Thyroid gland (tissue), 4 donors: ENCODE measurements around the gene FAM219B. TPM values are rescaled to one million over a fixed set of nuclear protein-coding genes. Genes with fewer than 3 reads are reported as not detected.

Experiments
- DNase-seq, 2 donors: peaks; one replicate each; pipeline ENCODE4 v3.0.0-alpha.2; 2019
- H3K27ac ChIP-seq, 3 donors: fragments of 200-600 bp; sonication (generic); 1 replicate in 2 of 3; 2 replicates in 1 of 3; pipeline ENCODE4 v1.5.1; 2016 to 2019; ENCODE audit warnings: mild to moderate bottlenecking in 1 of 3, moderate library complexity in 1 of 3
- H3K27me3 ChIP-seq: fragments of 200-600 bp; sonication (generic); one replicate; pipeline ENCODE4 v1.5.1; 2019
- H3K36me3 ChIP-seq, 2 donors: fragments of 200-600 bp; sonication (generic); one replicate each; pipeline ENCODE4 v1.5.1; 2016 to 2019
- H3K4me1 ChIP-seq, 2 donors: fragments of 200-600 bp; sonication (generic); one replicate each; pipeline ENCODE4 v1.5.1; 2017 to 2019
- H3K4me3 ChIP-seq, 3 donors: fragments of 200-600 bp; sonication (generic); replicated peaks in 1 of 3; 1 replicate in 2 of 3; 2 replicates in 1 of 3; pipeline ENCODE4 v1.5.1; 2016; ENCODE audit warnings: mild to moderate bottlenecking in 1 of 3
- H3K9me3 ChIP-seq: fragments of 200-600 bp; sonication (generic); one replicate; pipeline ENCODE4 v1.5.1; 2017
- CTCF ChIP-seq, 6 experiments: fragments of 200-600 bp in 3 of 6; fragments of 450-650 bp in 3 of 6; sonication (generic) in 3 of 6; IDR thresholded peaks; one replicate each; pipeline ENCODE4 v1.5.1; 2016 to 2019; ENCODE audit warnings: antibody characterized with exemption in 6 of 6, mild to moderate bottlenecking in 2 of 6, inconsistent platforms in 1 of 6, moderate library complexity in 1 of 6
- POLR2A ChIP-seq, 2 donors: fragments of 450-650 bp; IDR thresholded peaks; one replicate each; pipeline ENCODE4 v1.6.1; 2017; ENCODE audit warnings: antibody characterized with exemption in 2 of 2, mild to moderate bottlenecking in 2 of 2, moderate library complexity in 1 of 2
- WGBS, 2 donors: methylation state at CpG; one replicate each; pipeline ENCODE4 v1.1.5; 2017; 5-methylcytosine and 5-hydroxymethylcytosine counted together
- intact Hi-C: fragments of 100-400 bp; cut with DNase I; formaldehyde crosslinking; loops from one replicate; pipeline ENCODE4 v1.15.1; 2023
- total RNA-seq, 4 donors: library from RNA; depleted of rRNA; stranded (reverse); fragments of >200 nt; gene quantifications; one replicate each; pipeline ENCODE4 v1.2.3, GENCODE V29; 2016

The FAM219B gene
- total RNA-seq, 4 donors from 2014 or later, result 72.1 to 136 (median 88.2) TPM

GRCh38 chr15:74903676-74904075 is 3.0 kb downstream of the FAM219B start:
- intact Hi-C loops, result loop anchor here (10.0 kb wide), 1 partner anchor 51 kb away; the partner anchor contains the start of gene RPP25
- no peak for TF ChIP-seq CTCF (IDR thresholded peaks at IDR 0.05)
- no peak for TF ChIP-seq POLR2A (IDR thresholded peaks at IDR 0.05)

GRCh38 chr15:74902295-74903075 is 4.2 kb downstream of the FAM219B start:
- no peaks in the 10 kb centered on the region for H3K9me3 ChIP-seq
- intact Hi-C loops, result loop anchor here (10.0 kb wide), 1 partner anchor 52 kb away; the partner anchor contains the start of gene RPP25
- no peak overlapping the region for H3K27ac ChIP-seq
- peaks cover 21 to 37% of the 10 kb centered on the region in 2 donors for H3K36me3 ChIP-seq
- 79 to 90% methylated on average over 4 of the region's 4 CpGs for WGBS, 2 donors
- no peak overlapping the region for H3K4me3 ChIP-seq
- no peak for TF ChIP-seq CTCF (IDR thresholded peaks at IDR 0.05)
- no peak for TF ChIP-seq POLR2A (IDR thresholded peaks at IDR 0.05)
- DNase-seq, result no peak
- H3K27me3 ChIP-seq, result no peaks in the 10 kb centered on the region
- H3K4me1 ChIP-seq, result peaks cover 7 to 21% of the 10 kb centered on the region in 2 donors

More at GRCh38 chr15:74903676-74904075, 3.0 kb downstream of the FAM219B start:
- WGBS, 2 donors, result 100% methylated on average over 1 of the region's 1 CpG
- Histone ChIP-seq H3K4me1 (peaks cover 10 to 25% of the 10 kb centered on the region in 2 donors), H3K36me3 (peaks cover 21 to 37% of the 10 kb centered on the region in 2 donors), H3K4me3 (no peak overlapping the region), H3K27me3 (no peaks in the 10 kb centered on the region), H3K27ac (no peak overlapping the region), H3K9me3 (no peaks in the 10 kb centered on the region)
- no peak for DNase-seq

GRCh38 chr15:74901612-74902063 is 5.0 kb downstream of the FAM219B start:
- intact Hi-C loops, result loop anchor here (2.0 to 10.0 kb wide), 2 partner anchors 53 to 121 kb away; partner anchors contain the start of gene RPP25
- WGBS, 2 donors, result 18% methylated on average over 5 of the region's 5 CpGs
- Histone ChIP-seq H3K27ac (no peak overlapping the region), H3K27me3 (no peaks in the 10 kb centered on the region), H3K36me3 (peaks cover 21 to 37% of the 10 kb centered on the region in 2 donors), H3K4me1 (peaks cover 3 to 17% of the 10 kb centered on the region in 2 donors), H3K4me3 (no peak overlapping the region), H3K9me3 (no peaks in the 10 kb centered on the region)
- DNase-seq, result peak; percentile 51 to 53
- TF ChIP-seq POLR2A (IDR thresholded peaks at IDR 0.05) (no peak), CTCF (IDR thresholded peaks at IDR 0.05) (peak; percentile 81 to 94 (median 90))

GRCh38 chr15:74897300-74897701 is 9.3 kb downstream of the FAM219B start:
- 79 to 88% methylated on average over 6 of the region's 6 CpGs for WGBS, 2 donors
- TF ChIP-seq POLR2A (IDR thresholded peaks at IDR 0.05), result no peak
- no peak for TF ChIP-seq CTCF (IDR thresholded peaks at IDR 0.05)
- Histone ChIP-seq H3K4me1 (peaks cover 0 to 8% of the 10 kb centered on the region in 2 donors), H3K36me3 (peaks cover 18% of the 10 kb centered on the region in 2 donors), H3K27ac (no peak overlapping the region), H3K27me3 (no peaks in the 10 kb centered on the region), H3K4me3 (no peak overlapping the region), H3K9me3 (no peaks in the 10 kb centered on the region)
- DNase-seq, result no peak
- intact Hi-C loops, result no loop called here

GRCh38 chr15:74896316-74896715 is 10.3 kb downstream of the FAM219B start:
- H3K4me1 ChIP-seq, result peaks cover 0 to 6% of the 10 kb centered on the region in 2 donors
- no peak for TF ChIP-seq CTCF (IDR thresholded peaks at IDR 0.05)
- no peak for TF ChIP-seq POLR2A (IDR thresholded peaks at IDR 0.05)
- H3K4me3 ChIP-seq, result no peak overlapping the region
- no peak overlapping the region for H3K27ac ChIP-seq
- no peak for DNase-seq
- peaks cover 13 to 17% of the 10 kb centered on the region in 2 donors for H3K36me3 ChIP-seq
- intact Hi-C loops, result no loop called here
- H3K27me3 ChIP-seq, result no peaks in the 10 kb centered on the region
- H3K9me3 ChIP-seq, result no peaks in the 10 kb centered on the region
- WGBS, 2 donors, result 90 to 92% methylated on average over 3 of the region's 3 CpGs
